KG1 (cell line): ENCODE data around the gene BACH2.
"Not testable (repeated sequence)": the region's sequence is repeated elsewhere in the genome, so short reads cannot be mapped to it uniquely, and the experiment has no call there.

ENCODE experiments used
- DNase-seq: peaks from one replicate; lab custom pipeline; 2025; lab: John Stamatoyannopoulos, UW

BACH2 gene

DNA sequence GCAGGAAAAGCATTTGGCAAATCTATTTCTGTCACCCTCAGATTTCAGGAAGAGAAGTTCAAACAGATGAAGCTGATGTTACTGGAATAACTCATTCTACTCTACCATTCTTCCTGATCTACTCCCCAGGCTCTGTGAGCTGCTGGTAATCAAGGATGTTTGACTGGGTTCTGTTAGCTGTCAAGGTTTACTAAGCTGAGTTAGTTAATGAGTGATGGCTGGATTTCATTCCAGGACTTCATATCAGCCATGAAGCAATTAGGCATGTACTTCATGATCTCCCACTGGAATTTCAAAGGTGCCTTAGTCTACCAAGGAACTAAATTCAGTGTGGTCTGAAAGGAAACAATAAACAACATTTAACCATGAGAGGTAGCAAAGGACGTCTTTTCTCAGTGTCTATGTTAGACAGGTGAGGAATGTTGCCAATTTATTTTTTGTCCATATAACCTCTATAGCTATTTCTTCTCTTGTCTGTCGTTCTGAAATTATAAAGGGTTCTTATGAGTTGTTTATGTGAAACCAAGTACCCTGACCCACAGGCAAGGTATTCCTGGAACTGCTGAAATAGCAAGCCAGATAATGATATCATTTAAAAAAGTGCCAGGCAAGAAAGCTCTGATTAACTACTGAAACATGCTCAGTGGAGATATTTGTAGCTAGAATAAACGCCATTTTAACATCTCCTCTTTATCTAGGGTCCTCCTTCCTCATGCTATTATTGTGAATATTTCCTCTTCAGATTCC lies 112.9 kb downstream of the BACH2 start:
- no peak for DNase-seq

DNA sequence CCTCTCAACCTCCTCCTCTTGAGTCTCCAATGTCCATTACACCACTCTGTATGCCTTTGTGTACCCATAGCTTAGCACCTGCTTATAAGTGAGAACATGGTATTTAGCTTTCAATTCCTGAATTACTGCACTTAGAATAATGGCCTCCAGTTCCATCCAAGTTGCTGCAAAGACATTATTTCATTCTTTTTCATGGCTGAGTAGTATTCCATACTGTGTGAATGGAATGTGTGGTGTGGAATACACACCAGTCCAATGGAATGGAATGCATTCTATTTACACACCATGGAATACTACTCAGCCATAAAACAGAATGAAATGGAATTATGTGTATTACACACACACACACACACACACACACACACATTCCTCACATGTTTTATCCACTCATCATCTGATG lies 116.1 kb downstream of the BACH2 start:
- no peak for DNase-seq

DNA sequence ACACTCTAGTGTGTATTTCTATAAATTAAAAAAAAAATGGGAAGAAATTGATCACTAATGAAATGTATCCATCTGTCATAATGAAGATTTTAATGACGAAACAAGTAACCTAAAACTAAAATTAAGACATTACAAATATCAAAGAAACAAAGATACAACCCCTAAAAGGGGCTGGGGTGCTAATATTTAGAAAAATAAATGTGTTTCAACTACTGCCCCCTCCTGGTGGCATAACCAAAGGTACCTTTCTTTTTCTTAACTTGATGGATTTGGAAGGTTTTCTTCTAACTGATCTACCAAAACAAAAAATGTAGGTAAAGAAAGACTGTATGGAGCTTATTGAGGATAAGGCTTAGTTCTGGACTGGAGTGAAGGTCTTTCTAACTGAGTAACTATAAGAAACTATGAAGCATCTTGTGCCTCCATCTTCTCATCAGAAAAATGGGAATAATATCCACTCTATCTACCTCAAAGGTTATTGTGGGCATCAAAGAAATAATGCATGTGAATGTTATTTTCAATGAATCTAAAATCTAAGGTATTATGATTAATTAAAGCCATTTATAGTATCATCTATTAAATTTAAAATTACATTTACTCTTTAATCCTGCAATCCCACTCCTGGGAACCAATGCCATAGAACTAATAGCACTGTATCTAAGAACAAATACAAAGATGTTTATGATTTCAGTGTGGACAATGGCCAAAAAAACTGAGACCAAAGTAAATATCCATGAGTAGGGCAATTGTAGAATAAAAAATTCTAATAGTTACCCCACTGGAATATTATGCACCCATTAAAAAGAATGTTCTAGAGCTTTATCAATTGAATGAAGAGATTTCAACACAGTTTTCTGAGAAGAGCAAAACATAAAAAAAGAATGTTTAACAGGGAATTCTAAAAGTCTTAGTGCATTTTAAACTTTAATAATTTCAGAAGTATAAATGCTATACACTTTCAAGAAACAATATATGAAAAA lies 117.2 kb downstream of the BACH2 start:
- no peak for DNase-seq

DNA sequence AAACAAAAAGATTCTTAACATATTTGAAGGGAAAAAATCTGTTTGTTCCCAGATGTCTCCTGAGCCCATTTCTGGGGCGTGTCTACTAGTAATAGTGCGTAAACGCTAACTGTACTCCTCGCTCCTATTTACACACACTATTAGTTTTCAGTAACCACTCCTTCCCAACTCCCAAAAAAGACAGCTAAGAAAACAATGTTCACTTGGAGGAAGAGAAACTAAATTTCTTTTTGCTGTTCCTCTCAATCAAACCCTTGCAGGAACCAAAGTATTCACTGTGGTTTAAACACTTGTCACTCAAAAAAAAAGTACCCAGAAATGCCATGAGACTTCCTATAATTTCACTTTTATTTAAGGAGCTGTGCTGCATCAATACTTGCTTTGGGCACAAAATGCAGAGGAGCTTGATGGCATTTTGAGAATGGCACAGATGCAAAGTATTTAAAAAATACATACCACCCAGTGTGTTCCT lies 118.2 kb downstream of the BACH2 start:
- no peak for DNase-seq

DNA sequence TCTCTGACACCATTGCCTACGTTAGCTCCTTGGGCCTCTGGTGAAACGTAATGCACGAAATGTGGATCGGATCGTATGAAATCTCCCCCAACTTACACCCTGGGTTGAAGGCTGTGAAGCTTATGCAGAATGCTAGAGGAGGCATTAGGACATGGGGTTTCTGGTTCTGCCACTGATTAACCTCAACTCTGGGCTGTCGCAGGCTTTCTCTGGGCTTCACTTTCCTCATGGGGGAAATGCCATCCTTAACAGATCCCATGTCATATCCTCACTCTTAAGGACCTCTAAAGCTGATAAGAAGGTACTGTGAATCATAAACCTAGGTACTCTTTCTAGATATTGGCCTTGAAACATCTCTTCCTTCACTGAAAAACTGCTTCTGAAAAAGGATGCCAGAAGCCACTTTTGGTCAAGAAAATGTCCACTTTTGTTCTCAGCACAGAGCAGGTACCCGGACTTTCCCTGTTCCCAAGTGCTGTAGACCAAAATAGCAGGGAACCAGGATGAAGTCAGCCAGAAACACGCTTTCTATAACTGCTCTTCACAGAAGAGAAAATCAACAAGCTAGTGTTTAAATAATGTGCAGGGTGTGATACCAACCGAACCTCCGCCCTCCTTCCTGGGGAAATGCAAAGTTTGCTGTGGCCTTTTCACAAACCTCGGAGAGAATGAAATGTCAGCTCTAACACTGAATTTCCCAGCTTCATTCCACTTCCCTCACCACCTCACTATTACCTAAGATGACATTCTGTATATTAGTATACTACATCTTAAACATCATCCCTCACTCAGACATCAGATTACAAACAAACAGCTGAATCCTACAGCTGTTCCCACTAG lies 118.9 kb downstream of the BACH2 start:
- no peak for DNase-seq

DNA sequence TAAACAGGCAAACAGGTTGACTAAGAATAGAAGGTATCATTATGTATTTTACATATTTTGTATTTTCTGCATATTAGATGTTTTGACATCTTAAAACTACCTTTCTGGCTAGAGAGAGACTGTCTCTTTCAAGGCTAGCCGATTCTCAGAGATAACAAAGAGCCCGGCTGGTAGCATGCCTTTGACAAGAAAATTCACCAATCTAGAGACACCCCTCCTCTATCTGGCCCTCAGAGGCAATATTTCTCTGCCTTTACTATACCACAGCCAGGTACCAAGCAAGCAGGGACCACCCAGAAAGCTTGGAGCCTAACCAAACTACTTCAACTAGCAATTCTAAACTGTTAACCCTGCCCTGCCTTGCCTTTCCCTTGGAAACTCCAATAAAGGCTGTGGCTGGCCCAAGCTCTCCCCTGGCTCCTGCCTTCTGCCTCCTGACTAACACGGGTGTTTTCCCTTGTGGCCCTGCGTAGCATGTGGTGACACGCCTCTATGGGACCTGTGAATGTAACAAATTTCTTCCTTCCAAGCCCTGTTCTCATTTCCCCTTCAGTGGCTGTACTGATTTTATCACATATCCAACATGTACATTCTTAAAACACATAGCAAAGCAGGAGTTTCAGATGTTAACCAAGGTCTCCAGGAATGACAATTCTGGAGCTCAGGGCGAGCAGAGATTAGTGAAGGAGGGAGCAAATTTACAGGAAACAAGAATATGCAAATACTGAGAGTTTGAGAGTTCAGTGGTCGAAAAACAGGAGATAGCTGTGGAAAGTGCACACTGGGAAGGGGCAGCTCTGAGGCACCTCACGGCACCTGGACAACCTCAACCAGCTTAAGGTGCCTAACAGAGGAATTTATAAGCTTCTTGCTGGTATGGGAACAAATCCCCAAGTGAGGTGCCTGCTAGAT lies 120.8 kb downstream of the BACH2 start:
- no peak for DNase-seq

DNA sequence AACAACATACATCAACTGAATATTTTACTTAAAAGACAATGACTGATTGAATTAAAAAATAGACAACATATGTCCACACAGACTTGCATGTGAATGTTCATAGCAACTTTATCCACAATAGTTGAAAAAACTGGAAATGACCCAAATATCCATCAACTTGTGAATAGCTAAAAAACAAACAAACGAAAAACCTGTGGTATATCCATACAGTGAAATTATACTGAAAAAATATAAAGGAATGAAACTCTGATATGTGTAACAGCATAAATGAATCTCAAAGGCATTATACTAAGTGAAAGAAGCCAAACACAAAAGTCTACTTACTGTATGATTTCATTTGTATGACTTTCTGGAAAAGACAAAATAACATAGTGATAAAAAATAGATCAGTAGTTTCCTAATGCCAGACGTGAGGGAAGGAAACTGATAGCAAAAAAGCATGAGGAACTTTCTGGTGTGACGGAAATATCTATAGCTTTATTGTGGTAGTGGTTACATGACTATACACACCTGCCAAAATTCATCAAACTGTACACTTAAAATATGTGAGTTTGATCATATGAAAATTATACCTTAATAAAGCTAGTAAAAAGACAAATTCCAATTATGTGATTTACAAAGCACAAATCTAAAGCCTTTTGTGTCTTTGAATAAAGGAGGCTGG lies 123.2 kb downstream of the BACH2 start:
- DNase-seq = no peak

DNA sequence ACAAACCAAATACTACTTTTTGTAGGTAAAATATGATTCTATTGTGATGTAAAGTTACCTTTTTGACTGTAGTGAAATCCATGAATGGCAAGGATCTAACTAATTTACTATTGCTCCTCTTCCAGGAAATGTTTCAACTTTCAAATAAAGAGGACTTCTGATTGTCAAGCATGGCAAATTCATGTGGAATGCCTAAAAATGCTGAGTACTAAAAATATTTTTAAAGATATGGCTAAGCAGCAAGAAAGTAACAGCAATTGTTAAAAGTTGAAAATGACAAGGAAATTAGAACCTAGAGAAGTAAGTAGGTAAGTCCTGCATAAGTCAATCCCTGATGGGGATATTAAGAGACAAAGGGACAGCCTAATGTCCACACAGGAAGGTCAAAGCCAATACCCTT lies 126.0 kb downstream of the BACH2 start:
- no peak for DNase-seq

DNA sequence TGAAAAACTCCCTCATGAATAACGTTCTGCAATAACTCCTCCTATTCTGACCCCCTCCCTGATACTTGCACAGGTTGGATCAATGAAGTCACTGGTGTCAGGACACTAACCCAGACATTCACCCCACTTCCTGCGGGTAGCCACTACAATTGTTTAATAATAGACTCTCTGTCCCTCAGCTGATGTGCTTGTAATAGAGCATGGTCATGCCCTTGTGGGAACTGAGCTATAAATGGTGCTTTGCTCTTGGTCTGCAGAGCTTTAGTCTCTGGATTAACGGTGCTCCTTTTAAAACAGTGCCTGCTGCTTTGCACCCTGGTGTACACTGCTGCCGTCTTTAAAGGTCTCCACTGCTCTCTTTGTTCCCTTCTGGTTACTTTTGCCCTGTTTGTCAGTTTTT lies 127.3 kb downstream of the BACH2 start:
- no peak for DNase-seq

DNA sequence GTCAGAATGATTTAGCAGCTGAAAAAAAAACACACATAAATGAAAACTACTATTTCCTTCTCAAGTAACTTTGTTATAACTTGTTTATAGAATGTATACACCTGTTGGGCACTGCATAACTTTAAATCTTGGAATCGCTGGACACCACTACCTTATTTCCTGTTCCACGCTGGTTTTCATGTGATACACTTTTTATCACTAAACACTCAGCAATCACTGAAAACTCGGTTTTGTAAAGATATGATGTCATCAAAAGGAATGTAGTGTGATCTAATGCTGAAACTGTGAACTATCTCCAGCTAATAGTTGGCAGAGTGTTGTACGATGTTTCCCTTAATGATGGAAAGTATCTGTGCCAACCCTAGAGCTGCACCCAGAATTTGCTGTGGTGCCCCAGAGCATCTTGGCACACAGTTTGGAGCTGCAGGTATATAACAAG lies 127.9 kb downstream of the BACH2 start:
- DNase-seq = no peak

DNA sequence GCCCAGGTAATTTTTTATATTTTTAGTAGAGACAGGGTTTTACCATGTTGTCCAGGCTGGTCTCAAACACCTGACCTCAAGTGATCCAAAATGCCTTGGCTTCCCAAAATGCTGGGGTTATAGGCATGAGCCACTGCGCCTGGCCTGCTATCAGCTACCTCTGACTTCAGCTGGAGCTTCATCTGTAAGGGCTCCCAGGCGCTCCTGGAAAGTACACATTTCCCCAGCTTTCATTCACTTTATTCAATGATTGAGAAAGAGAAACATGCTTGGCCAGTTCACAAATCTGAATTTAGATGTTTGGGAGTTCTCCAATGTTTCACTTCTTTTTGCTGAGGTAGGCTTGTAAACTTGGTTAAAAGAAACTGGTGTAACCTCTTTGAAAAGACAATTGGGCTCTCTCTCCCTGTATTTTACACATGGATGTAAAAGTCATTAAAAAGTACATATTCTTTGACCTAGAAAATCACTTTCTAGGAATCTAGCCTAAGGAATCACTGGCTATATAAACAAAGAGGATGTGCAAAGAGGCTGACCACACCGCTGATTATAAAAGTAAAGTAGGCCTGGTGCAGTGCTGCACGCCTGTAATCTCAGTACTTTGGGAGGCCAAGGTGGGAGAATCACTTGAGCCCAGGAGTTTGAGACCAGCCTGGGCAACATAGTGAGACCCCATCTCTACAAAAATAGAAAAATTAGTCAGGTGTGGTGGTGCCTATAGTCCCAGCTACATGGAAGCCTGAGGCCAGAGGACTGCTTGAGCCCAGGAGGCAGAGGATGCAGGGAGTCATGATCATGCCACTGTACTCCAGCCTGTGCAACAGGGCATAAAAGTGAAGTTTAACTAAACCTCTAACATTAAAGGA lies 128.9 kb downstream of the BACH2 start:
- DNase-seq = no peak

DNA sequence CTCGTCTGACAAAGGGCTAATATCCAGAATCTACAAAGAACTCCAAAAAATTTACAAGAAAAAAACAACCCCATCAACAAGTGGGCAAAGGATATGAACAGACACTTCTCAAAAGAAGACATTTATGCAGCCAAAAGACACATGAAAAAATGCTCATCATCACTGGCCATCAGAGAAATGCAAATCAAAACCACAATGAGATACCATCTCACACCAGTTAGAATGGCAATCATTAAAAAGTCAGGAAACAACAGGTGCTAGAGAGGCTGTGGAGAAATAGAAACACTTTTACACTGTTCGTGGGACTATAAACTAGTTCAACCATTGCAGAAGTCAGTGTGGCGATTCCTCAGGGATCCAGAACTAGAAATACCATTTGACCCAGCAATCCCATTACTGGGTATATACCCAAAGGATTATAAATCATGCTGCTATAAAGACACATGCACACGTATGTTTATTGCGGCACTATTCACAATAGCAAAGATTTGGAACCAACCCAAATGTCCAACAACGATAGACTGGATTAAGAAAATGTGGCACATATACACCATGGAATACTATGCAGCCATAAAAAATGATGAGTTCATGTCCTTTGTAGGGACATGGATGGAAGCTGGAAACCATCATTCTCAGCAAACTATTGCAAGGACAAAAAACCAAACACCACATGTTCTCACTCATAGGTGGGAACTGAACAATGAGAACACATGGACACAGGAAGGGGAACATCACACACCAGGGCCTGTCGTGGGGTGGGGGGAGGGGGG lies 130.3 kb downstream of the BACH2 start:
- not testable (repeated sequence) for DNase-seq

DNA sequence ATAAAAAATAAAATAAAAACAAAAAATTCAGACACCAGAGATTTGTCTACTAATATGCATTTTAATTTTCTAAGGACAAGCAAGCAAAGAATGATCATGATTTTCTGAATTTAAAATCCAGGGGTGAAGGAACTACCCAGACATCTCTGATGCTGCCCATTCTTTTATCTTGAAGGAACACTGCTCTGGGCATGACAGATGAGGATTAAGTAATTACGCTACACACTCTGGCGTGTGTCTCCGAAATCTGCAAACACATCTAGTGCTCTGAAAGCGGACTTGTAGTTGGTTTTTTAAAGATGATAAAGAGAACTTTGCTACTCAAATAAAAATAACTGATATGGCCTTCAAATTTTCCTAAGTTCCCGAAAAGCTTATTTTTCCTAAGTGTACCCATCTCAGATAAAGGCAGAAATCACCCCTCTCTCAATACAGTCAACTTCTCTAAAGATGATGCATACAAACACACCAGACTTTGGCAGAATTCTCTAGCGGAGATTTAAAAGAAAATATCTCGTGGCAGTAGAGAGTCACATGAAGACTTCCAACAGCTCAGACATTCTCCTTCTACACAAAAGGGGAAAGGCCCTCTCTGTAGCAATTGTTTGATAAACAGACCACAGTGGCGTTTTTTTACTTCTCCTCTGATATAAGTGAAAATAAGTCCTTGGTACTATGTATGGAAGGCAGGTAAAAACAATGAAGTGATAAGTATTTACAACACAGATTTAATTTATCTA lies 133.8 kb downstream of the BACH2 start:
- no peak for DNase-seq

DNA sequence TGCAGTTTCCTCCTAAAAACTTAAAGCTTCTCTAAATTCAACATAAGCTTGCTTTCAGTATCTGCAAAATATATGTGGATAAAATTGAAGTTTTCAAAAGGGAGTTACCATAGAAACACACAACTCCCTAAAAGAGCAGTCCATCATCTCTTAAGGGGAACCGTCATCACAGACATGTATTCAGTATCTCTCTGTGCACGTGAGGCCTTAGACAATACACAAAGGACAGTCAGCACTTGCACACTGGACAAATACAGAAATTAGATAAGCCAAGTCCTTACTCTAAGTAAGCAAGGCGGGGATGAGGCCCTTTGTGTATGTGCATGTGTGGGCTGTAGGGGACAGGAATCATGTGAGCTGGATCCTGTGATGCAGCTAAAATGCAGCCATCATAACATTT lies 136.6 kb downstream of the BACH2 start:
- DNase-seq = no peak

DNA sequence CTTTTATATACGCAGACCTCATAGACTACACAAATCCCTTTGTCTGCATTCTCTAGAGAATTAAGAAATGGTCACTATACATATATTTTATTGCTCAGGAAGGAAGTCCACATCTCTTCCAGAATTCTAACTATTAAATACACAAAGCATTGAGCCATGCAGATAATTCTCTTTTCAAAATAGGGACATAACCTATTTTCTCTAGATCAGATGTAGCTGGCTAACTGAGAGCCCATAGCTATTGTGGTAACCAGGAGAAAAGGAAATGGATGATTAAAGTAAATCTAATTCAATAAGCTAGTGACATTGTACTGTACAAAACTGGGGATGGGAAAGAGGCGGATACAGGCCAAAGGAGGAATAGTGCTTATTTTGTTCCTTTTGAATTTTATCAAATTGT lies 137.2 kb downstream of the BACH2 start:
- DNase-seq = no peak

DNA sequence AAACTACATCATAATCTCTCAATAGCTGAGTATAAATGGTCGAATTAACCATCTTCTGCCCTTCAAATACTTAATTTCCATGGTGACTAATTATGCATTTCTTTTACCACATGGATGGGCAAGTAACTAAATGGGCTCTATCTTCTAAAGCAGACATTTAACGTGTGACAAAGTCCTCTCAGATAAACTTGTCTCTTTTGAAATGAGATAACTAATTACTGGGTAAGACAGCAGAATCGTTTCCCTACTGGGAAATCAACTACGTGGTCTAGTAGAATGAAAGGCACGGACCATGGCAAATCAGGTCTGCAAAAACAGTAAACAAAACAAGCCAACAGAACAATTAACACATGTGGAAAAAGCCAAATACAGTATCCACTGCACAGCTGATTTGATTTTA lies 137.7 kb downstream of the BACH2 start:
- DNase-seq = no peak

DNA sequence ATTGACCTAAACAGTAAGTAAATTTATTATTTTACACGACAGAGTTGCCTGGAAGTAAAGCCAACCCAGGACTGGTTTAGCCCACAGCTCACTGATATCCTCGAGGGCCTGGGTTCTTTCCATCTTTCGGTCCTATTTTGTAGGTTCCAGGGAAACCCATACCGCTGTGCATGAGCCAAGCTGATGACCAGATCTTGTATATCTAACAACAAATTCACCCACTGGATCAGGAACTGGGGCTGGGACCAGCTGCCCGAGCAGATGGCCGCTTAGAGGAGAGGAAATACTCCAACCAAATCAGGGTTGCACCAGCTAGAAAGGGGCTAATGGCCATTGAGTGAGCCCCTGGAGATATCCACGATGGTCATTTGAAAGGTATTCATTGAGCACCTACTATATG lies 139.2 kb downstream of the BACH2 start:
- DNase-seq = no peak

DNA sequence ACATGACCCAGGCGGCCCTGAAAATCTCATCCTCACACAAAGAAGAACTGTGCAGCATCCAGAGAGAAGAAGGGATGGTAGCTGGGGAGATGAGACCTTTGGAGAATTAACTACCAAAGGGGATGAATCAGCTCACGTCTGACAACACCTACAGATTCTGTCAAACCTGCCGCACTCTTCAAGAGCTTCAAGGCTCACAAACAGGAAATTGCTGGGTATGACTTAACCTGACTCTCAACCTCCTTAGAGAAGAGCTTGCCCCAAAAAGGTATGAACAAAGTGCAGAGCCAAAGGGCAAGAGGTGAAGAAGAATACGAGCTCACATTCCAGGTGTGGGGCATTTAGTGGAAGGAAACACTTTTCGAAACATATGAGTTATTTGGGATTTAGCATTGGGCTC lies 139.8 kb downstream of the BACH2 start:
- DNase-seq = no peak
